Measurements from ENCODE around the gene OSBPL7.
A peak's percentile ranks its signal among the peaks of the same experiment; 100 is the strongest.

The OSBPL7 gene

GRCh38 chr17:47841488-47842291, 20.1 kb upstream of the OSBPL7 start:
- no peak for TF ChIP-seq CTCF (conservative IDR thresholded peaks at IDR 0.05; ENCODE audit: low read depth, low read length)
- H3K4me3 ChIP-seq (ENCODE audit: low read depth, low read length), result peak overlapping the region; percentile 80

GRCh38 chr17:47840742-47841487, 19.3 kb upstream of the OSBPL7 start, which contains the start of gene SCRN2:
Gene SCRN2, minus strand, starts transcription at chr17:47841273. Its CDS starts 430 bp downstream, at chr17:47840843.
- peak; percentile 96 for TF ChIP-seq CTCF (conservative IDR thresholded peaks at IDR 0.05; ENCODE audit: low read depth, low read length)
- H3K4me3 ChIP-seq (ENCODE audit: low read depth, low read length), result peak within 1 kb of the TSS; percentile 80
- DNase-seq (ENCODE audit: low read depth), result peak; percentile 75

More at GRCh38 chr17:47841488-47842291, 20.1 kb upstream of the OSBPL7 start:
- no peak for DNase-seq (ENCODE audit: low read depth)

GRCh38 chr17:47840001-47840741, 18.6 kb upstream of the OSBPL7 start:
- no peak for TF ChIP-seq CTCF (conservative IDR thresholded peaks at IDR 0.05; ENCODE audit: low read depth, low read length)
- DNase-seq (ENCODE audit: low read depth), result no peak
- H3K4me3 ChIP-seq (ENCODE audit: low read depth, low read length), result peak overlapping the region; percentile 80

GRCh38 chr17:47839071-47839470, 17.5 kb upstream of the OSBPL7 start:
- no peak for TF ChIP-seq CTCF (conservative IDR thresholded peaks at IDR 0.05; ENCODE audit: low read depth, low read length)
- H3K4me3 ChIP-seq (ENCODE audit: low read depth, low read length), result no peak overlapping the region
- DNase-seq (ENCODE audit: low read depth), result no peak

GRCh38 chr17:47838636-47839035, 17.0 kb upstream of the OSBPL7 start:
- H3K4me3 ChIP-seq (ENCODE audit: low read depth, low read length), result no peak overlapping the region
- TF ChIP-seq CTCF (conservative IDR thresholded peaks at IDR 0.05; ENCODE audit: low read depth, low read length), result no peak
- no peak for DNase-seq (ENCODE audit: low read depth)

GRCh38 chr17:47837401-47838039, 15.9 kb upstream of the OSBPL7 start:
- H3K4me3 ChIP-seq (ENCODE audit: low read depth, low read length), result no peak overlapping the region
- peak; percentile 16 for DNase-seq (ENCODE audit: low read depth)
- no peak for TF ChIP-seq CTCF (conservative IDR thresholded peaks at IDR 0.05; ENCODE audit: low read depth, low read length)

All from choroid plexus epithelial cell (primary cell).